Left renal pelvis (tissue), 4 donors: ENCODE measurements around the gene ADCY4. TPM values are rescaled to one million over a fixed set of nuclear protein-coding genes. Genes with fewer than 3 reads are reported as not detected.

ENCODE experiments used
- DNase-seq, 4 donors: peaks; one replicate each; pipeline ENCODE4 v3.0.0-alpha.2; 2013; ENCODE audit warnings: low read depth in 4 of 4, low spot score in 3 of 4
- polyA plus RNA-seq, 4 donors: library from polyadenylated mRNA; unstranded; fragments of 120-200 nt; gene quantifications; one replicate each; pipeline ENCODE4 v1.2.1, GENCODE V29; 2013; ENCODE audit not compliant: insufficient read length in 4 of 4

ADCY4 gene
- polyA plus RNA-seq, 4 donors = 8.4 to 23.3 (median 20.0) TPM

- DNase-seq = no peak
Measured at GRCh38 chr14:24279301-24280186, 55.3 kb downstream of the ADCY4 start.

GRCh38 chr14:24278424-24278823, 56.4 kb downstream of the ADCY4 start:
- DNase-seq = no peak

- no peak for DNase-seq
Measured at GRCh38 chr14:24277606-24278321, 57.1 kb downstream of the ADCY4 start.

GRCh38 chr14:24277071-24277470, 57.8 kb downstream of the ADCY4 start:
- no peak for DNase-seq

- no peak for DNase-seq
Measured at GRCh38 chr14:24274101-24274543, 60.7 kb downstream of the ADCY4 start.

GRCh38 chr14:24273422-24273998, 61.4 kb downstream of the ADCY4 start:
- DNase-seq = no peak

GRCh38 chr14:24272467-24272866, 62.4 kb downstream of the ADCY4 start:
- no peak for DNase-seq

- DNase-seq = no peak
Measured at GRCh38 chr14:24271834-24272263, 63.0 kb downstream of the ADCY4 start.

- DNase-seq = peak; percentile 71 to 82 (median 76)
Measured at GRCh38 chr14:24271134-24271833, 63.6 kb downstream of the ADCY4 start, which contains the start of gene RABGGTA. Gene RABGGTA, minus strand, starts transcription at chr14:24271597. Its CDS starts 482 bp downstream, at chr14:24271115.

- peak in 1 of 4 donors; percentile 2 for DNase-seq
Measured at GRCh38 chr14:24270537-24271133, 64.2 kb downstream of the ADCY4 start.

GRCh38 chr14:24269910-24270536, 64.8 kb downstream of the ADCY4 start:
- DNase-seq = no peak

GRCh38 chr14:24269368-24269767, 65.5 kb downstream of the ADCY4 start:
- DNase-seq = no peak

Other genes with a start within 250 kb of the ADCY4 start
- gene PCK2, start 240.8 kb downstream of the ADCY4 start, polyA plus RNA-seq = 10 to 100 TPM in 3 of 4 donors, 1 to 10 TPM in 1; 7.7 to 31.0 (median 24.0) TPM
- gene DCAF11, start 220.3 kb downstream of the ADCY4 start, polyA plus RNA-seq = 10 to 100 TPM; 41.2 to 90.6 (median 73.0) TPM
- 1 to 10 TPM in 3 of 4 donors, under 1 TPM in 1; 0.59 to 4.1 (median 2.1) TPM for gene NRL, start 220.1 kb downstream of the ADCY4 start, polyA plus RNA-seq
- 1 to 10 TPM in 1 of 4 donors, under 1 TPM in 3; 0.55 to 1.6 (median 0.79) TPM for gene FITM1, start 204.4 kb downstream of the ADCY4 start, polyA plus RNA-seq
- gene PSME1, start 198.9 kb downstream of the ADCY4 start, polyA plus RNA-seq = 100 to 1,000 TPM; 131 to 226 (median 197) TPM
- gene EMC9, start 193.5 kb downstream of the ADCY4 start, polyA plus RNA-seq = 10 to 100 TPM in 3 of 4 donors, 1 to 10 TPM in 1; 9.7 to 21.4 (median 19.4) TPM
- 100 to 1,000 TPM; 134 to 185 (median 166) TPM for gene PSME2, start 188.5 kb downstream of the ADCY4 start, polyA plus RNA-seq
- gene RNF31, start 187.6 kb downstream of the ADCY4 start, polyA plus RNA-seq = 10 to 100 TPM; 44.8 to 59.8 (median 47.4) TPM
- 10 to 100 TPM; 46.1 to 68.1 (median 57.0) TPM for gene IRF9, start 173.8 kb downstream of the ADCY4 start, polyA plus RNA-seq
- gene REC8, start 163.0 kb downstream of the ADCY4 start, polyA plus RNA-seq = 100 to 1,000 TPM in 1 of 4 donors, 10 to 100 TPM in 3; 28.0 to 100 (median 57.9) TPM
- gene IPO4, start 146.3 kb downstream of the ADCY4 start, polyA plus RNA-seq = 10 to 100 TPM; 19.8 to 39.5 (median 31.0) TPM
- 10 to 100 TPM; 32.9 to 43.7 (median 35.4) TPM for gene TM9SF1, start 139.6 kb downstream of the ADCY4 start, polyA plus RNA-seq
- 10 to 100 TPM in 1 of 4 donors, 1 to 10 TPM in 3; 4.2 to 12.0 (median 5.6) TPM for gene TSSK4, start 129.4 kb downstream of the ADCY4 start, polyA plus RNA-seq
- gene CHMP4A, start 121.6 kb downstream of the ADCY4 start, polyA plus RNA-seq = 10 to 100 TPM; 27.8 to 58.4 (median 52.0) TPM
- 10 to 100 TPM in 3 of 4 donors, 1 to 10 TPM in 1; 8.3 to 16.9 (median 11.3) TPM for gene MDP1, start 119.0 kb downstream of the ADCY4 start, polyA plus RNA-seq
- 100 to 1,000 TPM; 189 to 230 (median 217) TPM for gene NEDD8, start 102.7 kb downstream of the ADCY4 start, polyA plus RNA-seq
- 100 to 1,000 TPM in 3 of 4 donors, 10 to 100 TPM in 1; 65.6 to 124 (median 117) TPM for gene GMPR2, start 102.1 kb downstream of the ADCY4 start, polyA plus RNA-seq
- gene TINF2, start 92.4 kb downstream of the ADCY4 start, polyA plus RNA-seq = 10 to 100 TPM; 57.3 to 62.1 (median 60.1) TPM
- 1 to 10 TPM; 1.6 to 6.6 (median 2.6) TPM for gene TGM1, start 71.9 kb downstream of the ADCY4 start, polyA plus RNA-seq
- gene RABGGTA, start 63.5 kb downstream of the ADCY4 start, polyA plus RNA-seq = 10 to 100 TPM; 19.4 to 28.6 (median 20.3) TPM
- 10 to 100 TPM; 27.8 to 54.8 (median 43.2) TPM for gene DHRS1, start 35.3 kb downstream of the ADCY4 start, polyA plus RNA-seq
- gene NOP9, start 35.2 kb downstream of the ADCY4 start, polyA plus RNA-seq = 10 to 100 TPM; 20.0 to 27.0 (median 25.4) TPM
- gene CIDEB, start 27.1 kb downstream of the ADCY4 start, polyA plus RNA-seq = 10 to 100 TPM; 20.2 to 28.4 (median 24.5) TPM
- gene LTB4R2, start 24.9 kb downstream of the ADCY4 start, polyA plus RNA-seq = 1 to 10 TPM; 1.7 to 4.4 (median 3.0) TPM
- gene LTB4R, start 23.6 kb downstream of the ADCY4 start, polyA plus RNA-seq = 1 to 10 TPM; 2.1 to 6.5 (median 4.9) TPM
- gene RIPK3, start 4.9 kb upstream of the ADCY4 start, polyA plus RNA-seq = 1 to 10 TPM; 2.3 to 4.3 (median 3.8) TPM
- 100 to 1,000 TPM in 1 of 4 donors, 10 to 100 TPM in 3; 52.5 to 151 (median 78.2) TPM for gene NFATC4, start 33.1 kb upstream of the ADCY4 start, polyA plus RNA-seq
- gene NYNRIN, start 63.9 kb upstream of the ADCY4 start, polyA plus RNA-seq = 10 to 100 TPM; 46.0 to 95.5 (median 49.4) TPM
- 1 to 10 TPM; 2.2 to 4.7 (median 2.6) TPM for gene CBLN3, start 94.6 kb upstream of the ADCY4 start, polyA plus RNA-seq
- gene KHNYN, start 94.9 kb upstream of the ADCY4 start, polyA plus RNA-seq = 10 to 100 TPM; 35.8 to 50.0 (median 40.5) TPM
- gene SDR39U1, start 107.7 kb upstream of the ADCY4 start, polyA plus RNA-seq = 10 to 100 TPM; 37.9 to 82.1 (median 52.3) TPM
- gene CMA1, start 173.2 kb upstream of the ADCY4 start, polyA plus RNA-seq = under 1 TPM; 0.16 to 0.58 (median 0.34) TPM
- under 1 TPM; 0.30 to 0.95 (median 0.54) TPM for gene CTSG, start 241.2 kb upstream of the ADCY4 start, polyA plus RNA-seq